Gastroesophageal sphincter (tissue), 4 donors: ENCODE results near the gene DDIT4. TPM values are rescaled to one million over a fixed set of nuclear protein-coding genes. Genes with fewer than 3 reads are reported as not detected.

Experiments used
- ATAC-seq: fragments of 150-250 bp; one replicate; pipeline ENCODE4 v1.9.1; 2016; ENCODE audit warnings: mild to moderate bottlenecking, moderate library complexity
- H3K27ac ChIP-seq, 4 donors: fragments of 200-600 bp; sonication (generic) in 3 of 4; 1 replicate in 3 of 4; 2 replicates in 1 of 4; pipeline ENCODE4 v1.5.1; 2016 to 2019
- H3K27me3 ChIP-seq: fragments of 200-600 bp; sonication (generic); one replicate; pipeline ENCODE4 v1.5.1; 2019
- H3K36me3 ChIP-seq, 2 donors: fragments of 200-600 bp; sonication (generic); one replicate each; pipeline ENCODE4 v1.5.1; 2019; ENCODE audit warnings: control low read depth in 1 of 2
- H3K4me1 ChIP-seq, 3 donors: fragments of 200-600 bp; sonication (generic); 1 replicate in 2 of 3; 2 replicates in 1 of 3; pipeline ENCODE4 v1.5.1; 2016 to 2019; ENCODE audit warnings: control low read depth in 2 of 3
- H3K4me3 ChIP-seq, 2 donors: fragments of 200-600 bp; sonication (generic); one replicate each; pipeline ENCODE4 v1.5.1; 2019; ENCODE audit warnings: mild to moderate bottlenecking in 1 of 2, moderate library complexity in 1 of 2
- H3K9me3 ChIP-seq, 3 donors: fragments of 200-600 bp; sonication (generic); one replicate each; pipeline ENCODE4 v1.5.1; 2017 to 2019; ENCODE audit warnings: control low read depth in 2 of 3
- EP300 ChIP-seq: sonication (generic); formaldehyde crosslinking; IDR thresholded peaks from one replicate; pipeline ENCODE4 v1.6.1; 2017; ENCODE audit warnings: antibody characterized with exemption, mild to moderate bottlenecking
- POLR2A ChIP-seq, 2 donors: fragments of 450-650 bp; IDR thresholded peaks; one replicate each; pipeline ENCODE4 v1.6.1; 2017; ENCODE audit warnings: antibody characterized with exemption in 2 of 2, mild to moderate bottlenecking in 2 of 2, moderate library complexity in 1 of 2
- POLR2AphosphoS5 ChIP-seq: sonication (generic); formaldehyde crosslinking; IDR thresholded peaks from one replicate; pipeline ENCODE4 v1.6.1; 2017; ENCODE audit warnings: antibody characterized with exemption
- WGBS, 2 donors: methylation state at CpG; one replicate each; pipeline ENCODE4 v1.1.5; 2018; ENCODE audit warnings: low coverage in 1 of 2; 5-methylcytosine and 5-hydroxymethylcytosine counted together
- total RNA-seq, 4 donors: library from RNA; depleted of rRNA; stranded (reverse); fragments of >200 nt; gene quantifications; one replicate each; pipeline ENCODE4 v1.1.0, GENCODE V29; 2016
- TF ChIP-seq, protein P1 (sequence below), 4 experiments: fragments of 200-600 bp in 2 of 4; fragments of 450-650 bp in 2 of 4; sonication (generic) in 1 of 4; IDR thresholded peaks; one replicate each; pipeline ENCODE4 v1.5.1; 2017 to 2019; ENCODE audit warnings: antibody characterized with exemption in 4 of 4, mild to moderate bottlenecking in 2 of 4, moderate library complexity in 2 of 4

The DDIT4 gene
- total RNA-seq, 4 donors from 2014 or later = 129 to 189 (median 133) TPM

DNA sequence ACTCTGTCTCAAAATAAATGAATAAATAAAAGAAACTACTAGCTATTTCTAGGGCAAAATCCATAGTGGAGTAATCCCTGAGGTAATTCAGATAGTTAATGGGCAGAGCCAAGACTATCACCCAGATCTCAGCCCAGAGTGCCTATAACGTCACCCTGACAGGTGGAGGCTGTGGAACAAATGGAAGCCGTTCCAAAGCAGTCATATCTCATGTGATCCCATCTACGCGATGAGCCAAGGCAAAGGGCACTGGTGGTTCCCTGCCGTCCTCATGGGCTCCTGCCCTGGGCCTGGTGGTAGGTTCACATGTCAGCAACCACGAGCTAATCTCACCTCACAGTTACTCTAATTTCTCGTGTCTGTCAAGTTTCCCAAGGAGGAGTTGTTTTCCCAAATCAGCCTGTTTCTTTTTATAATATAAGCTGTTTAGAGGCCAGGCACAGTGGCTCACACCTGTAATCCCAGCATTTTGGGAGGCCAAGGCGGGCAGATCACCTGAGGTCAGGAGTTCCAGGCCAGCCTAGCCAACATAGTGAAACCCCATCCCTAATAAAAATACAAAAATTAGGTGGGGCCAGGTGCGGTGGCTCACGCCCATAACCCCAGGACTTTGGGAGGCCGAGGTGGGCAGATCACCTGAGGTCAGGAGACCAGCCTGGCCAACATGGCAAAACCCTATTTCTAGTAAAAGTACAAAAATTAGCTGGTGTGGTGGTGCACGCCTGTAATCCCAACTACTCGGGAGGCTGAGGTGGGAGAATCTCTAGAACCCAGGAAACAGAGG is 35.1 kb upstream of the DDIT4 start:
- no peak for TF ChIP-seq EP300
- TF ChIP-seq POLR2AphosphoS5 = no peak
- no peak for TF ChIP-seq POLR2A (IDR thresholded peaks at IDR 0.05)
- TF ChIP-seq, protein P1, sequence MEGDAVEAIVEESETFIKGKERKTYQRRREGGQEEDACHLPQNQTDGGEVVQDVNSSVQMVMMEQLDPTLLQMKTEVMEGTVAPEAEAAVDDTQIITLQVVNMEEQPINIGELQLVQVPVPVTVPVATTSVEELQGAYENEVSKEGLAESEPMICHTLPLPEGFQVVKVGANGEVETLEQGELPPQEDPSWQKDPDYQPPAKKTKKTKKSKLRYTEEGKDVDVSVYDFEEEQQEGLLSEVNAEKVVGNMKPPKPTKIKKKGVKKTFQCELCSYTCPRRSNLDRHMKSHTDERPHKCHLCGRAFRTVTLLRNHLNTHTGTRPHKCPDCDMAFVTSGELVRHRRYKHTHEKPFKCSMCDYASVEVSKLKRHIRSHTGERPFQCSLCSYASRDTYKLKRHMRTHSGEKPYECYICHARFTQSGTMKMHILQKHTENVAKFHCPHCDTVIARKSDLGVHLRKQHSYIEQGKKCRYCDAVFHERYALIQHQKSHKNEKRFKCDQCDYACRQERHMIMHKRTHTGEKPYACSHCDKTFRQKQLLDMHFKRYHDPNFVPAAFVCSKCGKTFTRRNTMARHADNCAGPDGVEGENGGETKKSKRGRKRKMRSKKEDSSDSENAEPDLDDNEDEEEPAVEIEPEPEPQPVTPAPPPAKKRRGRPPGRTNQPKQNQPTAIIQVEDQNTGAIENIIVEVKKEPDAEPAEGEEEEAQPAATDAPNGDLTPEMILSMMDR (IDR thresholded peaks at IDR 0.05) = no peak
- ATAC-seq = no peak
- no peaks in the 10 kb centered on the region for H3K27me3 ChIP-seq
- peaks cover 0 to 51% of the 10 kb centered on the region in 2 donors for H3K36me3 ChIP-seq
- peak overlapping the region in 1 of 4 donors; percentile 14 for H3K27ac ChIP-seq
- H3K9me3 ChIP-seq = no peaks in the 10 kb centered on the region
- 88 to 91% methylated on average over 6 to 10 of the region's 13 CpGs for WGBS, 2 donors
- peaks cover 5 to 23% (median 18%) of the 10 kb centered on the region in 3 donors for H3K4me1 ChIP-seq
- H3K4me3 ChIP-seq = no peak overlapping the region

DNA sequence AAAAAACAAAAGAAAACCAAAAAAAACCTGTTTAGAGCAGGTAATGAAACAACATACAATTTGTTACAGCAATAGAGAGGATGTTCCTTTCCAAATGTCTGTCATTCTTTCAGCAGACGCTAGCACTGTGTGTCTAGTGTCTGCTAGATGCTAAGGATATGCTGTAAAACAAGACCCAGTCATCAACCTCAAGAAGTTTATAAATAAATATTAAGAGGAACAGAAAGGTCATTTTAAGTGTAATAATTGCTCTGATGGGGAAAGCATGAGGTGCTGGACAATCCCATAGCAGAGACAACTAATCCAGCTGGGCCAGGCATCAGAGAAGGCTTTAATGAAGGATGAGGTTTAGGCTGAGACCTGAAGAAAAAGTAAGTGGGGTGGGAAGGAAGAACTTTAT is 34.3 kb upstream of the DDIT4 start:
- H3K9me3 ChIP-seq = no peaks in the 10 kb centered on the region
- peaks cover 0 to 42% of the 10 kb centered on the region in 2 donors for H3K36me3 ChIP-seq
- no peak overlapping the region for H3K27ac ChIP-seq
- 92% methylated on average over 1 of the region's 1 CpG; no CpG with 5 or more reads in 1 of the 2 donors for WGBS, 2 donors
- no peaks in the 10 kb centered on the region for H3K27me3 ChIP-seq
- TF ChIP-seq, protein P1 (IDR thresholded peaks at IDR 0.05) = no peak
- TF ChIP-seq POLR2A (IDR thresholded peaks at IDR 0.05) (no peak), POLR2AphosphoS5 (no peak), EP300 (no peak)
- H3K4me3 ChIP-seq = no peak overlapping the region
- ATAC-seq = no peak
- peaks cover 10 to 32% (median 26%) of the 10 kb centered on the region in 3 donors for H3K4me1 ChIP-seq

DNA sequence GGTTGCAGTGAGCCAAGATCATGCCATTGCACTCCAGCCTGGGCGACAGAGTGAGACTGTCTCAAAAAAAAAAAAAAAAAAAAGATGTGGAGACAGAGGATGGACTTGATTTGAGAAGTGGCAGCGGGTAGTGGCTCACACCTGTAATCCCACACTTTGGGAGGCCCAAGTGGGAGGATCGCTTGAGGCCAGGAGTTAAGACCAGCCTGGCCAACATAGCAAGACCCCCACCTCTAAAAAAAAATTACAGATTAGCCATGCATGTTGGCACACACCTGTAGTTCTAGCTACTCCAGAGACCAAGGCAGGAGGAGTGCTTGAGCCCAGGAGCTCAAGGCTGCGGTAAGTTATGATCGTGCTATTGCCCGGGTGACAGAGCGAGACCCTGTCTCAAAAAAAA is 33.4 kb upstream of the DDIT4 start:
- no peak for ATAC-seq
- H3K27me3 ChIP-seq = no peaks in the 10 kb centered on the region
- peaks cover 0 to 33% of the 10 kb centered on the region in 2 donors for H3K36me3 ChIP-seq
- H3K4me3 ChIP-seq = no peak overlapping the region
- TF ChIP-seq, protein P1 (IDR thresholded peaks at IDR 0.05) = no peak
- TF ChIP-seq EP300 (no peak), POLR2AphosphoS5 (no peak)
- no peaks in the 10 kb centered on the region for H3K9me3 ChIP-seq
- no peak overlapping the region for H3K27ac ChIP-seq
- peaks cover 13 to 41% (median 35%) of the 10 kb centered on the region in 3 donors for H3K4me1 ChIP-seq
- 91 to 100% methylated on average over 2 to 7 of the region's 7 CpGs for WGBS, 2 donors

DNA sequence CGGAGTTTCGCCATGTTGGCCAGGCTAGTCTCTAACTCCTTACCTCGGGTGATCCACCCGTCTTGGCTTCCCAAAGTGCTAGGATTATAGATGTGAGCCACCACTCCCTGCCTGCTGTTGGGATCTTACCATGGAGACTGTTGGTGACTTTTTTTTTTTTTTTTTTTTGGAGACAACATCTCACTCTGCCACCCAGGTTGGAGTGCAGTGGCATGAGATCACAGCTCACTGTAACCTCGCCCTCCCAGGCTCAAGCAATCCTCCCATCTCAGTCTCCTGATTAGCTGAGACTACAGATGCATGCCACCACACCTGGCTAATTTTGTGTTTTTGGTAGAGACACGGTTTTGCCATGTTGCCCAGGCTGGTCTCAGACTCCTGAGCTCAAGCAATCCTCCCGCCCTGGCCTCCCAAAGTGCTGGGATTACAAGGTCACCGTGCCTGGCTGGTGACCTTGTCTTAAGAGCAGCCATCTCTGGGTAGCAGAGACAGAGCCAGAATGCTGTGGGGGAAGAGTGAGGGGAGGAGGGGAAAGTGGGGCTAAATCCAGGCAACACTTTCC is 32.0 kb upstream of the DDIT4 start:
- H3K36me3 ChIP-seq = peaks cover 0 to 19% of the 10 kb centered on the region in 2 donors
- H3K4me1 ChIP-seq = peaks cover 25 to 55% (median 47%) of the 10 kb centered on the region in 3 donors
- no peaks in the 10 kb centered on the region for H3K27me3 ChIP-seq
- peak overlapping the region in 3 of 4 donors; percentile 91 to 94 (median 92) for H3K27ac ChIP-seq
- H3K4me3 ChIP-seq = no peak overlapping the region
- TF ChIP-seq POLR2A (IDR thresholded peaks at IDR 0.05) (no peak), EP300 (no peak), POLR2AphosphoS5 (no peak)
- TF ChIP-seq, protein P1 (IDR thresholded peaks at IDR 0.05) = no peak
- no peaks in the 10 kb centered on the region for H3K9me3 ChIP-seq
- ATAC-seq = no peak
- WGBS, 2 donors = 92 to 100% methylated on average over 3 to 4 of the region's 8 CpGs
